GM12892 (cell line): ENCODE data around the gene KRTAP10-3.
"Not testable (repeated sequence)": the region's sequence is repeated elsewhere in the genome, so short reads cannot be mapped to it uniquely, and the experiment has no call there.

Experiments
- DNase-seq: peaks from one replicate; pipeline ENCODE4 v3.0.0; 2011; ENCODE audit not compliant: insufficient read length
- FAIRE-seq: peaks from 2 replicates; lab custom pipeline; 2011; peaks lifted over from hg19 to GRCh38; lab: Jason Lieb, UNC
- POLR2A ChIP-seq: IDR thresholded peaks from 2 replicates; pipeline ENCODE4 v1.6.1; 2011; ENCODE audit warnings: low read depth, low read length, control low read depth
- POLR2AphosphoS5 ChIP-seq: IDR thresholded peaks from 2 replicates; pipeline ENCODE4 v1.6.1; 2011; ENCODE audit warnings: low read depth, low read length, control low read depth
- TAF1 ChIP-seq: IDR thresholded peaks from 2 replicates; pipeline ENCODE4 v1.6.1; 2011; ENCODE audit warnings: low read depth, mild to moderate bottlenecking, control low read depth, low read length, borderline replicate concordance

KRTAP10-3 gene

DNA sequence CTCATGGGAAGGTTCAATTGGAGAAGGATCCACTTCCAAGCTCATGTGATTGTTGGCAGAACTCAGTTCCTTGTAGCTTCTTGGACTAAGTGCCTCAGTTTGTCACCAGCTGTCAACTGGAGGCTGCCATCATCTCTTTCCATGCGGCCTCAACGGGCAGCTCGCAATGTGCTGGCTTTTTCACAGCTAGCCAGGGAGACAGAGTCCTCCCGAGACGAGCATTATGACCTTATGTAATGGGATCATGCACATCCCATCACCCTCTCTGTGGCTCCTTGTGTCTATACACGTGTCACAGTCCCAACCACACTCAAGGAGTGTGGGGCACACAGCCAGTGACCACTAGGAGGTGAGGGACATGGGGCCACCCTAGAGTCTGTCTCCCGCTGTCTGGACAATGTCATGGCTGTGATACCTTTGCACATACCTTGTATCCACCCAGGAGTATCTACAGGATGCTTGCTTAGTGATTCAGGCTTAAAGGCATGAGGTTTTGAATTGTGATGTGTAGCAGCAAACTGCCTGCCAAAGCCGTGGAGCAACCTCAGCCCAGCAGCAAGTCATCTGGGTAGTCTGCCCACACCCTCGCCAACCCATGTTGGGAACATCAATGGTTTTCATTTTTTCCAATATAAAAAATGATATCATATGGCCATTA lies 37.6 kb upstream of the KRTAP10-3 start:
- no peak for DNase-seq
- no peak for TF ChIP-seq POLR2A
- no peak for TF ChIP-seq TAF1
- no peak for TF ChIP-seq POLR2AphosphoS5
- FAIRE-seq, result no peak

DNA sequence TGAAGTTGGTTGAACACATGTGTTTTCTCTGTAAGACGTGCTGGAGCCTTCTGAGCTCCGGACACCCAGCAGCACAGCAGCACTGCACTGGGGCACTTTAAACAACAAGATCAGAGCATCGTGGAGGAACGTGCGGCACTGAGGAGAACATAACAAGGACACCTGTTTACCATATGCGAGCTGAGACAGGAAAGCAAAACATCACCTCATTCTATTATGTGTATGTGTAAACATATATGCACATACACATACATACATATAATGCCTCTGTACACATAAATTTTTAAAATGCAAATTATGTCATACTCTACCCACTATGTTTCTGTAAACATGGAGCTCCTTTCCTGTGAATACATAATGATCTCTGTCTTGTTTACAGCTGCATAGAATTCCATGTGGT lies 36.9 kb upstream of the KRTAP10-3 start:
- no peak for DNase-seq
- no peak for FAIRE-seq
- no peak for TF ChIP-seq POLR2AphosphoS5
- TF ChIP-seq POLR2A, result no peak
- no peak for TF ChIP-seq TAF1

DNA sequence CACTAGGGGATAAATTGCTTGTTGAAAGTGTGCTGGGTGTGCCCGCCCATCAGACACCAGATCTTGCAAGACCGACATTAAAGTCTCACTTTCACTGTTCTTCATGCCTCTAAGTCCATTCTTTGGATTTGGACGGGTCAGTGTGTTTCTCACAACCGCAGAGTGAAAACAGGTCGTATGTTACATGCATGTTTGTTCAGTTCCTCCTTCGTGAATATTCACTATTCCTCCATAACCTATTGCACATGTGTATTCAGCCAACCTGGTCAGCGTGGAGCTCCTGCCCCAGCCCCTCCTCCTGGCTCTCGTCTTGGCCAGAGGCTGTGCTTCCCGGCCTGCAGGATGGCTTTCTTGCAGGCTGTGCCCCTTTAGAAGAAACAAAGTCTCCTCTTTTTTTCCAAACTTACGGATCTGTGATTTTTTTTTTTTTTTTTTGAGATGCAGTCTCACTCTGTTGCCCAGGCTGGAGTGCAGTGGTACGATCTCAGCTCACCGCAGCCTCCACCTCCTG lies 35.9 kb upstream of the KRTAP10-3 start:
- FAIRE-seq (no peak), DNase-seq (no peak)
- TF ChIP-seq POLR2A (no peak), POLR2AphosphoS5 (no peak), TAF1 (no peak)

DNA sequence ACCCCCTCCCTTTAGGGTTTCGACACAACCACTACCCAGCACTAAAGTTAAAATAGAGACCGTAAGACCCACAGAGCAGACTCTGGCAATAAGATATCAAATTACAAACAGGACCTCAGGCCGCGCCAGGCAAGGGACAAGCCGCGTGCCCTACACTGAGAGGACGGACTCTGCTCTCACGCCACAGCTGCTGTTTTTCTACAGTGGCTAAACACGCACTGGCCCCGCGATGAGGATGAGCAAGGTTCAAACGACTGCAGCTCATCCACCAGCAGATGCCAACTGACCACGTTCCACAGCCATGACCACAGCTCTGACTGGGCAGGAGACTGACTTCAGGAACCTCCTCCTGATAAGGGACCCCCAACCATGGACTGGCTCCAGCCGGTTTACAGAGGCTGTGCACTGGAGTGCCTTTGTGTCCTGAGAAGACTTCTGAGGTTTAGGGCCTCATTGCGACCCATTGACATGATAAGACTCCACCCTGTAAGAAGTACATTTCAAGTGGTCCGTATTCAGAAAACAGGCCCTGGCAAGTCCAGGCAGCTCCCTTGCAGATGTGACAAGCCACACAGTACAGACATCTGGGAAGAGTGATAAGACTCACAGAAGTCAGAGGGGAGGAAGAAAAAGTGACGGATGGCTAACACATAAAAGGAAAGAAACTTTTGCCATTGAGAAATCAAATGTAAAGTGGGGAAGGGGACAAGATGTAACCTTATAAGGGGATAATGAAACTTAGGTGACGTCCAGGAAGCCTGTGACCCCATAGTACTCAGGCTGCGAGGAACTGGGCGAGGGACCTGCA lies 35.2 kb upstream of the KRTAP10-3 start:
- DNase-seq (no peak), FAIRE-seq (no peak)
- TF ChIP-seq TAF1 (no peak), POLR2A (no peak), POLR2AphosphoS5 (no peak)

DNA sequence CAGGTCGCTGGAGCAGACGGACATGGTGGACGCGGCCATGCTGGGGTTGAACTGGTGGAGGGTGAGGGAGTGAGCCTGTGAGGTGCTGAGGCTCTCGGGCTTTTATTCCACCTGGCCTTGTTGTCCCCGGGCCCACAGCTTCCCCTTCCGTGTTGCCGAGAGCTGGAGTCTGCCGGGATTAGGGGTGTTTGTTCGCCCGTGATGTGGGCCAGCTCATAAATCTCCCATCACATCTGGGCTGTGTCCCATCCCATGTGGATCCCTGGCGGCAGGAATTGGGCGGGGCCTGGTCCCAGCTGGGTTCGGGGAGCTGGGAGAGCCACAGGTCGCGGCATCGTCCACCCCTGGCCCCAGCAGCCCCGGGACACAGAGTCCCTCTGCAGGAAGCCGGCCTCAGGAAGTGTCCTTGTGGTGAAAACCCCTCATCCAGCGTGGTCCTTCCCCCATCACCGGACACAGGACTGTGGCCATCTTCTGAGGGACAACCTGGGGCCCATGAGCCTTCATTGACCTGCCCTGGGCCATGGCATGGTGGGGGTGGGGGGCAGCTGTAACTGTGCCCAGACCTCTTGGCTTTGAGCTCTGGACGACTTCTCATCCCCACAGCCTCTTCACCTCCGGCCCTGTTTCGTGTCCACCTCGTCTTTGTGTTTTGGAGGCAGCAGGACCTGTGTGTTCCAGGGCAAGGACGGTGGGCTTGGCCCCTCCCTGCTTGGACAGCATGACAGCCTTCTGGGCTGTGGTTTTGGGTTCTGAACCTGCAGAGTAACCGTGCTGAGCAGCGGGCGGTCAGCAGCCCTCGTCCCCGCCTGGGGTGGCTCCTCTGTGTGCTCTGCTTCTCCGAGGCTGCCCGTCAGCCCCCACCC lies 34.1 kb upstream of the KRTAP10-3 start, which contains the start of gene KRTAP10-6:
TSS of gene KRTAP10-6 (minus strand) at position 60 of the 866 bp plus-strand sequence. CDS start at position 39, 21 bp downstream.
- DNase-seq (no peak), FAIRE-seq (no peak)
- no peak for TF ChIP-seq POLR2AphosphoS5
- TF ChIP-seq POLR2A, result no peak
- no peak for TF ChIP-seq TAF1

DNA sequence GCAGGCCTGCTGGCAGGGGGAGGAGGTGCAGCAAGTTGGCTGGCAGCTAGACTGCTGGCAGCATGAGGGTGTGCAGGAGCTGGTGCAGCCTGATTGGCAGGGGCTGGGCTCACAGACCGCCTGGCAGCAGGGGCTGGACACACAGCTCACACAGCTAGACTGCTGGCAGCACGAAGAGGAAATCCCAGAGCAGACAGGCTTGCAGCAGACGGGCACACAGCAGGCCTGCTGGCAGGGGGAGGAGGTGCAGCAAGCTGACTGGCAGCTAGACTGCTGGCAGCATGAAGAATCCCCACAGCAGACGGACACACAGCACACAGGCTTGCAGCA lies 33.2 kb upstream of the KRTAP10-3 start:
- not testable (repeated sequence) for FAIRE-seq, DNase-seq

DNA sequence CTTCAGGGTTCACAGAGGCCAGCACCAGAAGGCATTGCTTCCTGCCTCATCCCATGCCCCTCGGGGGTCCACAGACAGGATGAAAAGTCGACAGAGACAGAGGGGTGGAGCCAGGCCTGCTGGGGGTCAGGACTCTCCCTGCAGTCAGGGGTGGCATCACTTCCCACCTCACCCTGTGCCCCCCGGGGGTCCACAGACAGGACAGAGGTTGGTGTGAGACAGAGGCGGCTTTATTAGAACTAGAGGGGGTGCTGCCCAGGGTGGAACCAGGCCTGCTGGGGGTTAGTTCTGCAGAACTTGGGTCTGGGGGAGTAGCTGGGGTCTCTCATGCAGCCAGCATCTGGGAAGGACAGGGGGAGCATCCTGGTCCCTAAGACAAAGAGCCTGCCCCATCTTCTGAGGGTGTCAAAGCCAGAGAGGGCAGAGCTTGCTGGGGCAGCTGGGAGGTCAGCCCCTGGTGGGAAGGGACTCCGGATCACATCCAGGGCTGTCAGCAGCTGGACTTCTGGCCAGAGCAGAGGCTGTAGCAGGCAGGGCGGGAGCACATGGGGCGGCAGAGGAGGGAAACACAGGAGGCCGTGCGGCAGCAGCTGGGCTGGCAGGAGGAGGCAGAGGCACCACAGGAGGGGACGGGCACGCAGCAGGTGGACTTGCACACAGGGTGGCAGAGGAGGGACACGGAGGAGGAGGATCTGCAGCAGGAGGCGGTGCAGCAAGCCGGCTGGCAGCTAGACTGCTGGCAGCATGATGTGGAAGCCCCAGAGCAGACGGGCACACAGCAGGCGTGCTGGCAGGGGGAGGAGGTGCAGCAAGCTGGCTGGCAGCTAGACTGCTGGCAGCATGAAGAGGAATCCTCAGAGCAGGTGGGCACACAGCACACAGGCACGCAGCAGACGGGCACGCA lies 32.6 kb upstream of the KRTAP10-3 start:
- DNase-seq, FAIRE-seq: not testable (repeated sequence)

DNA sequence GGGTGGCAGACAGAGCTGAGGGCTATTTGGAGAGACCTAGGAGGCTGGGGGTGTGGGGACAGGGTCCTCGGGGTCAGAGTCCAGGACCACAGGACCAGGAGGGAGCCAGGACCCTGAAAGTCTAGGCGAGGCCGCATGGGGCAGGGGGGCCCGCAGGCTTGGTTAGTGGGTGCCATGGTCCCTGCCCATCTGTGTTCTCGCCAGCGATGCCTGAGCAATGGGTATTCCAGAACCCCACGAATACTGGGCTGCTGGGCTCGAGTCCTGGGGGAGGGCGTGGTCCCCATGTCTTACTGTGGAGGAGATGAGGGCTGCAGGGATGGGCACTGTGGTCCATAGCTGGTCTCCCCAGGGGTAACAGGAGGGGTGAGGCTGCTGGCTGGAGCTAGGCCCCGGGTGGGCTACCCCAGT lies 31.7 kb upstream of the KRTAP10-3 start:
- TF ChIP-seq TAF1 (no peak), POLR2A (no peak), POLR2AphosphoS5 (no peak)
- no peak for FAIRE-seq
- no peak for DNase-seq

DNA sequence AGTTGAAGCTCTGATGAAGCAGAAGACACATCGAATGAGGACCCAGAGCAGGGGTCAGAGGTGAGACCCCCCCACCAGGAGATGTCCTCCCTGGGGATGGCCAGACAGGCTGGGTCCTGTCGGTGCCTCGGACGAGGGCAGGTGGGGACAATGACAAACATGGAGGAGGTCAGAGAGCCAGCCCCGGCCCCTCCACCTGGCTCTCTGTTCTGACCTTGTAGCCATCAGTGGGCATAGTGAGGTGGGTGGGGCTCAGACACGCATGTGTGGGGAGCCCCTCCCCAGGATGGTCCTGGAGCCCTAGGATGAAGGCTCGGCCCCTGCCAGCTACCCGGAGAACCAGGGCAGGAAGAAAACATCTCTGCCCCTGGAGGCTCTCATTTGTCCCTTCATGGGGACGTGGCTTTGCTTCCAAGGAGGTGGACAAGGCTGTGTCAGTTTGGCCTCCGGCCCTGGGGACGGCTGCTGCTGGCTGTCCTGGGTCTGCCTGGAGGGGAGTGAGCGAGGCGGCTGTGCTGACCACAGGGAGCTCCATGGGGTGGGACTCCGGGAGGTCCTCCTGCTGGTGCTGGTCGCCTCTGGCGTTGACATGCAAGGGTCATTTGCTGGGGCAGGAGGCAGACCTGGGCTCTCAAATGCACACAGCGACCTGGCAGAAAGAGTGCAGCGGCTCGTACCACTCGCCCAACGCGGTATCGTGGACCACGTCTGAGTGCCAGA lies 31.2 kb upstream of the KRTAP10-3 start:
- TF ChIP-seq TAF1, result no peak
- no peak for TF ChIP-seq POLR2AphosphoS5
- TF ChIP-seq POLR2A, result no peak
- FAIRE-seq (no peak), DNase-seq (no peak)

DNA sequence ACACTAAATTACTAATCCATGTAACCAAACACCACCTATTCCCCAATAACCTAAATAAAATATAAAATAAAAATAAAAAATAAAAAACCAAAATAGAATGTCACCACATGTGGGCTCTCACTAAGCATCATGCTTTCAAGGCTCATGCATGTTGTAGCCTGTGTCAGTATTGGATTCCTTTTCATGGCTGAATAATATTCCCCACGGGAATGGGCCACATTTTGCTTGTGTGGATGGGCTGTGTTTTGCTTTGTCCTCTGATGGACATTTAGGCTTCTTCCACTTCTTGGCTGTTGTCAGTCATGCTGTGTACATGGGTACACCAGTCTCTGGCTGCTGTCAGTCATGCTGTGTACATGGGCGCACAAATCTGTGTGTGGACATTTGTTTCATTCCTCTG lies 30.5 kb upstream of the KRTAP10-3 start:
- FAIRE-seq, result no peak
- no peak for DNase-seq
- no peak for TF ChIP-seq POLR2A
- TF ChIP-seq POLR2AphosphoS5, result no peak
- no peak for TF ChIP-seq TAF1
